ENCODE data around the gene FTO. TPM values are rescaled to one million over a fixed set of nuclear protein-coding genes. Genes with fewer than 3 reads are reported as not detected.

FTO gene
- polyA plus RNA-seq, 10 donors = 48.3 to 68.6 (median 62.8) TPM

- no peak for DNase-seq
Observed at GRCh38 chr16:53704445-53704813, 473 bp downstream of the FTO start.

- DNase-seq = no peak
Observed at GRCh38 chr16:53707671-53708070, 3.7 kb downstream of the FTO start.

- DNase-seq = no peak
Observed at GRCh38 chr16:53708490-53708889, 4.5 kb downstream of the FTO start.

- DNase-seq = no peak
Observed at GRCh38 chr16:53711390-53711789, 7.4 kb downstream of the FTO start.

GRCh38 chr16:53712065-53712464, 8.1 kb downstream of the FTO start:
- no peak for DNase-seq

- peak; percentile 22 to 64 (median 28) for DNase-seq
Observed at GRCh38 chr16:53713403-53714204, 9.6 kb downstream of the FTO start.

- DNase-seq = peak; percentile 61 to 89 (median 87)
Observed at GRCh38 chr16:53714205-53715022, 10.5 kb downstream of the FTO start.

GRCh38 chr16:53715023-53715384, 11.0 kb downstream of the FTO start:
- DNase-seq = no peak

GRCh38 chr16:53717577-53717976, 13.6 kb downstream of the FTO start:
- no peak for DNase-seq

GRCh38 chr16:53721017-53721416, 17.1 kb downstream of the FTO start:
- no peak for DNase-seq

- DNase-seq = no peak
Observed at GRCh38 chr16:53726625-53727024, 22.7 kb downstream of the FTO start.

- no peak for DNase-seq
Observed at GRCh38 chr16:53730693-53731092, 26.7 kb downstream of the FTO start.

GRCh38 chr16:53732296-53732929, 28.5 kb downstream of the FTO start:
- no peak for DNase-seq

- DNase-seq = no peak
Observed at GRCh38 chr16:53734908-53735307, 31.0 kb downstream of the FTO start.

GRCh38 chr16:53736297-53736696, 32.3 kb downstream of the FTO start:
- no peak for DNase-seq

GRCh38 chr16:53737552-53737951, 33.6 kb downstream of the FTO start:
- DNase-seq = no peak

- no peak for DNase-seq
Observed at GRCh38 chr16:53740476-53740875, 36.5 kb downstream of the FTO start.

- no peak for DNase-seq
Observed at GRCh38 chr16:53740933-53741531, 37.1 kb downstream of the FTO start.

GRCh38 chr16:53741546-53741945, 37.6 kb downstream of the FTO start:
- DNase-seq = no peak

- no peak for DNase-seq
Observed at GRCh38 chr16:53743149-53743566, 39.2 kb downstream of the FTO start.

GRCh38 chr16:53744449-53744848, 40.5 kb downstream of the FTO start:
- no peak for DNase-seq

- peak in 1 of 3 donors; percentile 33 for DNase-seq
Observed at GRCh38 chr16:53745086-53745485, 41.1 kb downstream of the FTO start.

Measured in muscle of back (tissue), 11 donors.